Mucosa of rectum (tissue), 2 donors: Measurements from ENCODE around the gene TINCR.
"Not testable (repeated sequence)": the region's sequence is repeated elsewhere in the genome, so short reads cannot be mapped to it uniquely, and the experiment has no call there.

Experiments used
- H3K27ac ChIP-seq, 2 donors: one replicate each; pipeline ENCODE4 v1.7.0; 2013; ENCODE audit warnings: inconsistent platforms in 2 of 2, low read depth in 2 of 2, low read length in 2 of 2
- H3K27me3 ChIP-seq, 2 donors: one replicate each; pipeline ENCODE4 v1.7.0; 2013; ENCODE audit warnings: low read length in 2 of 2; ENCODE audit not compliant: control insufficient read depth in 2 of 2, insufficient read depth in 2 of 2
- H3K36me3 ChIP-seq, 2 donors: one replicate each; pipeline ENCODE4 v1.7.0; 2013; ENCODE audit warnings: low read length in 2 of 2; ENCODE audit not compliant: control insufficient read depth in 2 of 2, insufficient read depth in 2 of 2
- H3K4me1 ChIP-seq, 2 donors: one replicate each; pipeline ENCODE4 v1.7.0; 2013; ENCODE audit warnings: low read length in 2 of 2, mild to moderate bottlenecking in 1 of 2; ENCODE audit not compliant: control insufficient read depth in 2 of 2, insufficient read depth in 2 of 2
- H3K4me3 ChIP-seq, 2 donors: one replicate each; pipeline ENCODE4 v1.7.0; 2013; ENCODE audit warnings: low read length in 2 of 2
- H3K9ac ChIP-seq, 2 donors: one replicate each; pipeline ENCODE4 v1.7.0; 2013; ENCODE audit warnings: low read length in 2 of 2, low read depth in 1 of 2, mild to moderate bottlenecking in 1 of 2
- H3K9me3 ChIP-seq, 2 donors: one replicate each; pipeline ENCODE4 v1.7.0; 2013; ENCODE audit warnings: low read length in 2 of 2; ENCODE audit not compliant: control insufficient read depth in 2 of 2
- donor health status: healthy.
- donor health status: Normal muscosa, but diverticular disease.

TINCR gene

GRCh38 chr19:5541456-5541855, 26.3 kb downstream of the TINCR start:
- Histone ChIP-seq H3K4me3 (no peak overlapping the region), H3K27ac (no peak overlapping the region), H3K9me3 (no peaks in the 10 kb centered on the region), H3K36me3 (no peaks in the 10 kb centered on the region), H3K27me3 (no peaks in the 10 kb centered on the region), H3K4me1 (no peaks in the 10 kb centered on the region), H3K9ac (no peak overlapping the region)

GRCh38 chr19:5540208-5540607, 27.5 kb downstream of the TINCR start:
- H3K9me3 ChIP-seq = no peaks in the 10 kb centered on the region
- H3K27me3 ChIP-seq = peaks cover 0 to 7% of the 10 kb centered on the region in 2 donors
- H3K4me1 ChIP-seq = no peaks in the 10 kb centered on the region
- no peak overlapping the region for H3K27ac ChIP-seq
- H3K9ac ChIP-seq = no peak overlapping the region
- H3K36me3 ChIP-seq = no peaks in the 10 kb centered on the region
- no peak overlapping the region for H3K4me3 ChIP-seq

GRCh38 chr19:5537870-5538269, 29.9 kb downstream of the TINCR start:
- Histone ChIP-seq H3K9me3 (peaks cover 0 to 8% of the 10 kb centered on the region in 2 donors), H3K27ac (no peak overlapping the region), H3K9ac (no peak overlapping the region), H3K36me3 (no peaks in the 10 kb centered on the region), H3K27me3 (peaks cover 0 to 7% of the 10 kb centered on the region in 2 donors), H3K4me1 (no peaks in the 10 kb centered on the region), H3K4me3 (no peak overlapping the region)

- H3K4me1 ChIP-seq, H3K9me3 ChIP-seq, H3K36me3 ChIP-seq, H3K4me3 ChIP-seq, H3K9ac ChIP-seq, H3K27ac ChIP-seq, H3K27me3 ChIP-seq: not testable (repeated sequence)
Measured at GRCh38 chr19:5536982-5537579, 30.7 kb downstream of the TINCR start.

- no peaks in the 10 kb centered on the region for H3K36me3 ChIP-seq
- peaks cover 0 to 7% of the 10 kb centered on the region in 2 donors for H3K27me3 ChIP-seq
- H3K4me1 ChIP-seq = no peaks in the 10 kb centered on the region
- H3K4me3 ChIP-seq = no peak overlapping the region
- peaks cover 0 to 8% of the 10 kb centered on the region in 2 donors for H3K9me3 ChIP-seq
- H3K27ac ChIP-seq = no peak overlapping the region
- no peak overlapping the region for H3K9ac ChIP-seq
Measured at GRCh38 chr19:5536337-5536894, 31.3 kb downstream of the TINCR start.

GRCh38 chr19:5534787-5535586, 32.8 kb downstream of the TINCR start:
- H3K9ac ChIP-seq = no peak overlapping the region

GRCh38 chr19:5533257-5533656, 34.5 kb downstream of the TINCR start:
- peaks cover 0 to 8% of the 10 kb centered on the region in 2 donors for H3K9me3 ChIP-seq
- H3K9ac ChIP-seq = no peak overlapping the region
- no peaks in the 10 kb centered on the region for H3K36me3 ChIP-seq
- H3K4me3 ChIP-seq = no peak overlapping the region
- no peaks in the 10 kb centered on the region for H3K4me1 ChIP-seq
- peaks cover 0 to 7% of the 10 kb centered on the region in 2 donors for H3K27me3 ChIP-seq
- no peak overlapping the region for H3K27ac ChIP-seq

More at GRCh38 chr19:5534787-5535586, 32.8 kb downstream of the TINCR start:
- H3K4me1 ChIP-seq = no peaks in the 10 kb centered on the region
- peaks cover 0 to 7% of the 10 kb centered on the region in 2 donors for H3K27me3 ChIP-seq
- H3K36me3 ChIP-seq = no peaks in the 10 kb centered on the region
- H3K27ac ChIP-seq = no peak overlapping the region
- H3K9me3 ChIP-seq = peaks cover 0 to 8% of the 10 kb centered on the region in 2 donors
- H3K4me3 ChIP-seq = no peak overlapping the region

- H3K36me3 ChIP-seq = no peaks in the 10 kb centered on the region
- no peak overlapping the region for H3K4me3 ChIP-seq
- H3K27me3 ChIP-seq = no peaks in the 10 kb centered on the region
- H3K27ac ChIP-seq = no peak overlapping the region
- H3K4me1 ChIP-seq = no peaks in the 10 kb centered on the region
- peaks cover 0 to 8% of the 10 kb centered on the region in 2 donors for H3K9me3 ChIP-seq
- no peak overlapping the region for H3K9ac ChIP-seq
Measured at GRCh38 chr19:5530701-5531100, 37.1 kb downstream of the TINCR start.

GRCh38 chr19:5526691-5527090, 41.1 kb downstream of the TINCR start:
- H3K4me1 ChIP-seq = no peaks in the 10 kb centered on the region
- H3K27ac ChIP-seq = no peak overlapping the region
- peaks cover 0 to 3% of the 10 kb centered on the region in 2 donors for H3K27me3 ChIP-seq

GRCh38 chr19:5524081-5524480, 43.7 kb downstream of the TINCR start:
- H3K27ac ChIP-seq = no peak overlapping the region
- H3K36me3 ChIP-seq = no peaks in the 10 kb centered on the region
- H3K9ac ChIP-seq = no peak overlapping the region
- H3K4me3 ChIP-seq = no peak overlapping the region
- H3K9me3 ChIP-seq = no peaks in the 10 kb centered on the region
- peaks cover 0 to 3% of the 10 kb centered on the region in 2 donors for H3K27me3 ChIP-seq
- no peaks in the 10 kb centered on the region for H3K4me1 ChIP-seq

More at GRCh38 chr19:5526691-5527090, 41.1 kb downstream of the TINCR start:
- Histone ChIP-seq H3K9me3 (no peaks in the 10 kb centered on the region), H3K4me3 (no peak overlapping the region), H3K36me3 (no peaks in the 10 kb centered on the region), H3K9ac (no peak overlapping the region)
